ENCODE data around the gene ANKRD39.
A peak's percentile ranks its signal among the peaks of the same experiment; 100 is the strongest.

- peak in 3 of 4 experiments; percentile 91 to 97 (median 92) for TF ChIP-seq CTCF (IDR thresholded peaks at IDR 0.05)
- TF ChIP-seq POLR2A (IDR thresholded peaks at IDR 0.05): peak; percentile 75 to 77
- no peak for TF ChIP-seq EP300 (IDR thresholded peaks at IDR 0.05)
- peak; percentile 58 for TF ChIP-seq POLR2AphosphoS5 (IDR thresholded peaks at IDR 0.05)
Observed at GRCh38 chr2:96857667-96858372, at the start of gene ANKRD39.

Measured in gastroesophageal sphincter (tissue), 3 donors.